ENCODE measurements around the gene C1orf115. TPM values are rescaled to one million over a fixed set of nuclear protein-coding genes. Genes with fewer than 3 reads are reported as not detected.
A peak's percentile ranks its signal among the peaks of the same experiment; 100 is the strongest.
"Not testable (repeated sequence)": the region's sequence is repeated elsewhere in the genome, so short reads cannot be mapped to it uniquely, and the experiment has no call there.

The C1orf115 gene
- polyA plus RNA-seq, 4 donors = 22.9 to 26.2 (median 23.9) TPM

DNA sequence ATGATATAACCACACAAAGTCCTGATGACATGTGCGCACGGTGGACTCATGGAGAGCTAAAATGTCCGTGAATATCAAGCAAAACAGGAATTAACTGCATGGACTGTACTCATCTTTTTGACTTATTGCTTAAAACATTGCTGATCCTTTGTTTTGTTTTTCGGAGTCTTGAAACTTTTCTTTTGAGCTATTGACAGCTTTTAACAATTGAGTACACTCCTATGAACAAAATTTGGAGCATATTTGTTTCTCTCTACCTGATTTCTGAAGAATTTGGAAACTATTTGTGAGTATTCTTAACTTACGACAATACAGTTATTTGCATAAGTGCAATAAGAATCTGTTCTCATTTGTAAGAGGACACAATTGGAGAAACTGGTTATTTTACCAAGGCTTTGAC lies 25.8 kb downstream of the C1orf115 start:
- not testable (repeated sequence) for DNase-seq (ENCODE audit: low read depth in 4 of 4, low spot score in 2 of 4)

DNA sequence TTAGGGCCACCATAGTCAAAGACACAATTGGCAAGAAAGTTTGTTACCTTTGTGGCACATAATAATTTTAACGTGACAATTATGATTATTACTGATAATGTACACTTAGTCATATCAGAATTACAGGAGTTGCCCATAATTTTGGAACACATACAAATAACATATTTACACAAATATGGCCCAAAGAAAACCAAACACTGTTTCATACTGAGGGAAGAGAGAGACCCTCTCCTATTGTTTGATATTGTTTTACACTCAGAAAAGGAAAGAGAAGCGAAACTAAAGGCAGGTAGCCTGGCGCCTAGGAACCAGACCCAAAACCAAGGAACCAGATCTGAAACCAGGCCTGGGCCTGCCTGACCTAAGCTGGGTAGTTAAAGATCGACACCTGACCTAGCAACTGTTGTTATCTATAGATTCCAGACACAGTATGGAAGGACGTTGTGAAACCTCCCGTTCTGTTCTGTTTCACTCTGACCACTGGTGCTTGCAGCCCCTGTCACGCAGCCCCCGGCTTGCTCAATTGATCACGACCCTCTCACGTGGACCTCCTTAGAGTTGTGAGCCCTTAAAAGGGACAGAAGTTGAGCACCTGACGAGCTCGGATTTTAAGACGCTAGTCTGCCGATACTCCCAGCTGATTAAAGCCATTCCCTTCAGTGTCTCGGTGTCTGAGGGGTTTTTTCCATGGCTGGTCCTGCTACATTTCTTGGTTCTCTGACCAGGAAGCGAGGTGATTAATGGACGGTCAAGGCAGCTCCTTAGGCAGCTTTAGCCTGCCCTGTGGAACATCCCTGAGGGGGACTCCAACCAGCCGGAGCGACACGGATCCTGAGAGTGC lies 27.9 kb downstream of the C1orf115 start:
- no peak for DNase-seq (ENCODE audit: low read depth in 4 of 4, low spot score in 2 of 4)

DNA sequence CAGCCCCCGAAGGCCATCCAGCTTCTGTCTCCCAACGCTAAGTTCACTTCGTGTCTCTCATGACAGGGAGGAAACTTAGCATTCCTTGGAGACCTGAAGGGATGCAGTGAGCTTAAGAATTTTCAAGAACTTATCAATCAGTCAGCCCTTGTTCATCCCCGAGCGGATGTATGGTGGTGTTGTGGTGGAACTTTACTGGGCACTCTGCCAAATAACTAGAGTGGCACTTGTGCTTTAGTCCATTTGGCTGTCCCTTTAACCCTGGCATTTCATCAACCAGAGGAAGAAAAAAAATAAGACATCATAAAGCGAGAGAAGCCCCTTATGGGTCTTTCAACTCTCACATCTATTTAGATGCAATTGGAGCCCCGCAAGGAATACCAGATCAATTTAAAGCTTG lies 31.1 kb downstream of the C1orf115 start:
- DNase-seq (ENCODE audit: low read depth in 4 of 4, low spot score in 2 of 4) = not testable (repeated sequence)

DNA sequence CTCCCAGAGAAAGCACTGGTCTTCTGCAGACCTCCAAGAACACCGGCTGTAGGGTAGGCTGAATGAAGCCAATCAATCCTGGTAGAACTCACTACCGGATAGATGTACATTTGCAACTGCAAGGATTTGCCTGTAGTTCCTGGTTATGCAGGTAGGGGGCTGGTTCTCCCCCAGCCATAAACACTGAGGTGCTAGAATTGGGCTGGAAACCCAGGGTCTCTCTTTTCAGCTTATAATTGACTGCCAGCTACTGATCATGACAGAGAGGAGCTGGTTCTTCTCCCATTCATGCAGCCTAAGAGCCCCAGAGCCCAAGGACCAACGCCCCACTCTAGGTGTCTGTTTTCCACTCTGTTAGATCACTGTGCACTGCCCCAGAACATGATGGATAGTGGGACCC lies 36.5 kb downstream of the C1orf115 start:
- no peak for DNase-seq (ENCODE audit: low read depth in 4 of 4, low spot score in 2 of 4)

DNA sequence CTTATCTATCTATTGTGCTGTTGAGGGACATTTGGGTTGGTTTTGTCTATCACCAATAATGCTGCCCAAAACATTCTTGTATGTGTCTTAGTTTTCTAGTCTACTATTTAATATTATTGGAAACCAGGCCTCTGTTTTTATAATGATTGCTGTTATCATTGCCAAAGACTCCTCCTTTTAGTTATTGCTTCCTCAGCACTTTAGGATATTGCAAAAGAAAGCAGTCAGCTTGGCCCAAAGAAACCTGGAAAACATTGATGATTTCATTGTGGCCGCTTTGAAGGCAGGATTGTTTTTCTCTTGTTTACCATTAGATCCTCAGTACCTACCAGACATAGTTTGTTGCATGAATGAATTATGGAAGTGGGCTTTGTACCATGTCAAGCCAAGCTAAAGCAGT lies 37.4 kb downstream of the C1orf115 start:
- DNase-seq (ENCODE audit: low read depth in 4 of 4, low spot score in 2 of 4) = no peak

DNA sequence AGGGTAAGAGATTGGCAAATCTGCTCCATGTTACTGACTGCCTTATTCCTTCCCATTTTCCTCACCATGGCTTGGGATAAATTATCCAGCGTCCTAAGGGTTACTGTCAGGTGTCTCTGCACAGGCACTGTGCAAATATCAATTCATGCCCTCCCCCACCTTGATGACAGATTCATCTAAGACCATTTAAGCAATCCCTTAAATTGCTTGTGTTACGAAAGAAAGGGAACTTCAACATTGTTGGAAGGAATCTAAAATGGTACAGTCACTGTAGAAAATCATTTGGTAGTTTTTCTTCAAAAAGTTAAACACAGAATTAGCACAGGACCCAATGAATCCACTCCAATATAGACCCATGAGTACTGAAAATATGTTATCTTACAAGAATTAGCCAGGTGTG lies 40.3 kb downstream of the C1orf115 start:
- DNase-seq (ENCODE audit: low read depth in 4 of 4, low spot score in 2 of 4) = no peak

DNA sequence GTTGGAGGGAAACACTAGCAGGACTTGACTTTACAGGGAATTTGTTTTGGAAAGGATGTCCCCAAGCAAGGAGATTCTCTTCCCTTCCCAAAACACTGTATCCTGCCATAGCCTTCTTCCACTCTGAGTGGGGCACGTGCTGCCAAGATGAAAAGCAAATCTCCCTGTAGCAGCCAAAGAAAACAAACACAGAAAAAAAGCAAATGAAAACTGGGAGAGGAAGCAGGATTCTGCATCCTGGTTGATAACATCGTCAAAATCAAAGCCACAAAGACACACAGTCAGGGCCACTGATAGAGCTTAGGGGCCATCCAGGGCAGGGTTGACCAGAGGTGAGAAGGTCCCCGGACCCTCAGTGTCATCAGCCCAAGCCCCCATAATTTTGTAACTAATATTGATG lies 42.0 kb downstream of the C1orf115 start:
- DNase-seq (ENCODE audit: low read depth in 4 of 4, low spot score in 2 of 4) = no peak

DNA sequence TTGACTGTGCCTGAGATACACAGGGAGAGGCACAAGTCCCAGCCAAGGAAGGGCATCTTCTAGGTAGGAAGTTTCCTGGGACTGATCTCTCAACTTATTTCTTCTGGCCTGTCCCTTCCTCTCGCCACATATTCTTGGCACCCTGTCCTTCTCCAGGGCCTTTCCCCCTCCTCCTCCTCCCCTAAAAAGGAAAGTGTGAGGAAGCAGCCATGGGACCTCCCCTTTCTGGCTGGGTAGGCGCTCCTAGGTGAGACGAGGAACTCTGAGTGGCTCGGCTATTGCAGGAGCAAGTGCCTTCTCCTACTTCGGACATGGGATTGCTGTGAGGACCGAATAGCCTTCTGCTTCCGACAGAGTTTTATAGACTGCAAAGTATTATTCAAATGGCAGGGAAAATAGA lies 42.5 kb downstream of the C1orf115 start:
- DNase-seq (ENCODE audit: low read depth in 4 of 4, low spot score in 2 of 4) = no peak

DNA sequence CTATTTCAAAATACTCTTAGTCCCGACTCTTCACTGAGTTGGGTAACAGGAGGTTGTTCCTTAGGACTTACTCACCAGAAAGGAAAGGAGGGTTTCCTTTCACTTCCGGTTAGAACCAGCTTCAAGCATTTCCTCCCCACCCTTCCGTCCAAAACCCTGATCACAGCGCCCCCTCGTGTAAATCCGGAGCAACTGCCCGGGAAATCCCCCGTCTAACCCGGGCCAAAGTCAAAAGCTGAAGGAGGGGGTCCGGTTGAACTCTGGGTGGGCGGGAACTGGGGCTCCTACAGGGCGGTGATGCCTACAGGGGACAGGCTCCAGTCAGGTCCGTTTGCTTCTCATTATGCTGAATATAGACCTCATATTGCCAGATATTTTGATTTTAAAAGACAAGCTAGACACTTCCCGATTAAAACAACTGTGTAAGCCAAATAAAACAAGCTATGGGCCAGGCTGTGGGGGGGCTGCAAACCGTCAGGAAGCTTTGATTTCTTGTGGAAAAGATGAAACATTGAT lies 43.0 kb downstream of the C1orf115 start:
- DNase-seq (ENCODE audit: low read depth in 4 of 4, low spot score in 2 of 4) = no peak

DNA sequence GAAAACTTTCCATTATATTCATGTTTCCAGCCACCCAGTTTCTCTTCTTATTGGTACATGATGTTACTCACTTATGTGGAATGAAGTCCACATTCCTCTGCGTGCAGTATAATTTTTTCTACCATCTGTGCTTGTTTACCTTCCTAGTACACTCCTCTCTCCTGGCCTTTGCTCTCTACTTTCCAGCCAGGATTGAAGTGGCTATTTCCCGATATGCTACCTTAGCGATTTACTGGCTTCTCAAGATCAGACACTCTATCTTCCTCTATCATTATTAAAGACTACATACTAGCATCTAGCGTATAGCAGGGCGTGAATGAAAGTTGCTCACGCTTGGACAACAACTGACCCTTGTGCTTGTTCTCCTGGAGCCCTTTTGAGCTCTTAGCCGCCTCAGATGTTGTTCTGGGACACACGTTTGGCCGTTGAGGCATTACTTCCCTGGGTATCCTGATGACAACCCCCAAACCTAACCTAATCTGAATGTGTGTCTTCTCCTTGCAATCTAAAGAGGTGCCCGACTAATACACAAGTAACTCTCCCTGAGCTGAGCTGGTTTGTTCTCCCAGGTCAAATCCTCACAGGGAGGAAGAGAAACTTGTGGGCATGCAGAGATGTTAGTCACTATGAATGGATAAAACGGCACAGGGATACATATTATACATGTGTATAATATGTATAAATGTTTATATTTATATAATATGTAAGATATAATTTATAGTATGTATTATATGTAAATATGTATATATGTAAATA lies 44.6 kb downstream of the C1orf115 start:
- no peak for DNase-seq (ENCODE audit: low read depth in 4 of 4, low spot score in 2 of 4)

DNA sequence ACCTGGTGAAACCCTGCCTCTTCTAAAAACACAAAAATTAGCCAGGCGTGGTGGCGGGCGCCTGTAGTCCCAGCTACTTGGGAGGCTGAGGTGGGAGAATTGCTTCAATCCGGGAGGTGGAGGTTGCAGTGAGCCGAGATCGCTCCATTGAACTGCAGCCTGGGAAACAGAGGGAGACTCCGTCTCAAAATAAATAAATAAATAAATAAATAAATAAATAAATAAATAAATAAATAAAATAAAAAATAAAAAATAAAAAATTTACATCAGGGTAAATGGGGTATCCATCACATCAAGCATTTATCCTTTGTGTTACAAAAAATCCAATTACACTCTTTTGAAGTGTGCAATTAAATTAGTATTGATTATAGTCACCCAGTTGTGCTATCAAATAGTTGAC lies 46.1 kb downstream of the C1orf115 start:
- DNase-seq (ENCODE audit: low read depth in 4 of 4, low spot score in 2 of 4) = not testable (repeated sequence)

DNA sequence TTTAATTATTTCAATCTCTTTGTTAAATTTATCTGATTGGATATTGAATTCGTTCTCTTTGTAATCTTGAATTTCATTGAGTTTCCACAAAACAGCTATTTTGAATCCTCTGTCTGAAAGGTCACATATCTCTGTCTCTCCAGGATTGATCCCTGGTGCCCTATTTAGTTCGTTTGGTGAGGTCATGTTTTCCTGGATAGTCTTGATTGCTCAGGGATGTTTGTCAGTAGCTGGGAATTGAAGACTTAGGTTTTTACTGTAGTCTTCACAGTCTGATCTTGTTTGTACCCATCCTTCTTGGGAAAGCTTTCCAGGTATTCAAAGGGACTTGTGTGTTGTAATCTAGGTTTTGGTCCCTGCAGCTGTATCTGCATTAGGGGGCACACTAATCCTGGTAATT lies 51.2 kb downstream of the C1orf115 start:
- no peak for DNase-seq (ENCODE audit: low read depth in 4 of 4, low spot score in 2 of 4)

DNA sequence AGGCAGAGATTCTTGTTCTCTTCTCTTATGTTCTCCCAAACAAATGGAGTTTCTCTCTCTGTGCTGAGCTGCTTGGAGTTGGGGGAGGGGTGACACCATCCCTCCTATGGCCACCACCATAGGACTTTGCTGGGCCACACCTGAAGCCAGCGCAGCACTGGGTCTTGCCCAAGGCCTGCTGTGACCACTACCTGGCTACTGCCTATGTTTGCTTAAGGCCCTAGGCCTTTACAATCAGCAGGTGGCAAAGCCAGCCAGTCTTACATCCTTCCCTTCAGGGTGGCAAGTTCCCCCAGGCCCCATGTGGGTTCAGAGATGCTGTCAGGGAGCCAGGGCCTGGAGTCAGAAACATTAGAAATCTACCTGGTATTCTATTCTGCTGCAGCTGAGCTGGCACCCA lies 51.7 kb downstream of the C1orf115 start:
- no peak for DNase-seq (ENCODE audit: low read depth in 4 of 4, low spot score in 2 of 4)

DNA sequence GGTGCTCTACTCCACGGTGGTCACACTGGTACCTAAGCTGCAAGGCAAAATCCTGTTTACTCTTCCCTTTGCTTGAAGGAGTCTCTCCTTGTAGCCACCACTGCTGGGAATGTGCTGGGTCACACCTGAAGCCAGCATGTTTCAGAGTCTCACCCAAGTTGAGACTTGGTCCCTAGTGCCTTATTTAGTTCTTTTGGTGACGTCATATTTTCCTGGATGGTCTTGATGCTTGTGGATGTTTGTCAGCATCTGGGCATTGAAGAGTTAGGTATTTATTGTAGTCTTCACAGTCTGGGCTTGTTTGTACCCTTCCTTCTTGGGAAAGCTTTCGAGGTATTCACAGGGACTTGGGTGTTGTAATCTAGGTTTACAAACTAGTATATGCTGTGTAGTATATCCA lies 52.4 kb downstream of the C1orf115 start:
- no peak for DNase-seq (ENCODE audit: low read depth in 4 of 4, low spot score in 2 of 4)

DNA sequence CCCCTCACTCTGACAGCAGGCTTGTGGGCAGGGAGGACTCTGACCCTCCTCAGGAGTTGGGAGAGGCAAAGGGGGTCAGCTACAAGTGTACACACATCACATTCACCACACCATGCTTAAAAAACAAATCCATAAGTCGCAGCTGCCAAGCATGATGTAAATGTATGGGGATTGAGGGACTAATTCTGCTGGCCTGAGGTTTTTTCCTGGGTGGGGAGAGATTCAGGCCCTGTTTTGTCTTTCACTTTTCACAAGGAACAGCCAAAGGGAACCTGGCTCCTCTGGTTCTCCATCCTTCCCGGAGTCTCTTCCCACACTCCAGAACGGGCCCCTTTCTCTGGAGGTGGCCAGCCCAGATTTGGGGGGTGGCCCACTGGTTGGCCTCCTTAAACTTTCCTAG lies 56.7 kb downstream of the C1orf115 start:
- no peak for DNase-seq (ENCODE audit: low read depth in 4 of 4, low spot score in 2 of 4)

DNA sequence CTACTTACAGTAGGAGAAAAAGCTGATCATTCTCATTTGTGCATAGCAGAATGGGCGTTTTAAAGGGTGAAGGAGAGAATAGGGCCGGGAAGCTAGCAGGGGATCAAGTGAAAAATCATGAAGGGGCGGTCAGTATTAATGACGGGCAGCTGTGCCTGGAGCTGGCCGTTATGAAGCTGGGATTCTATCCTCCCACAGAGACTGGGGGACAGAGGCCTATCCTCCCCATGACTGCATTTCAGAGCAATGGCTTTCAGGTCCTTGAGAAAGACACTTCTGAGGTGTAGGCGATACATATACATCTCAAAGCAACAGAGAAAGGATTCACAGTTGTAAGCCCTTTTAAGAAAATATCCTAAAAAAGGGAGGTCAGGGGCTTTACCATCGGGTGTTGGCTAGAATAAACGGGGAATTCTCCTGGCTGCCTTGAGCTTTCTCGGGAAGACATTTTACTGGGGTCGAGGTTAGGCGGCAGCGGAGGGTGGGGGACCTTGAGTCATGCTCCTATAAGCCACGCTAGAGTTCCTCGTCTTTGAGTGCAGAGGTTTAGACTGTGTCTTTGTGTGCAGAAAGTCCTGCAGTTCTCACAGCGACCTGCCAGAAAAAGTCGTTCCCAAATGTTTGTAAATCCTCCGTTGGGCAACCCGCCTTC lies 57.4 kb downstream of the C1orf115 start:
- DNase-seq (ENCODE audit: low read depth in 4 of 4, low spot score in 2 of 4) = peak in 1 of 4 donors; percentile 59

DNA sequence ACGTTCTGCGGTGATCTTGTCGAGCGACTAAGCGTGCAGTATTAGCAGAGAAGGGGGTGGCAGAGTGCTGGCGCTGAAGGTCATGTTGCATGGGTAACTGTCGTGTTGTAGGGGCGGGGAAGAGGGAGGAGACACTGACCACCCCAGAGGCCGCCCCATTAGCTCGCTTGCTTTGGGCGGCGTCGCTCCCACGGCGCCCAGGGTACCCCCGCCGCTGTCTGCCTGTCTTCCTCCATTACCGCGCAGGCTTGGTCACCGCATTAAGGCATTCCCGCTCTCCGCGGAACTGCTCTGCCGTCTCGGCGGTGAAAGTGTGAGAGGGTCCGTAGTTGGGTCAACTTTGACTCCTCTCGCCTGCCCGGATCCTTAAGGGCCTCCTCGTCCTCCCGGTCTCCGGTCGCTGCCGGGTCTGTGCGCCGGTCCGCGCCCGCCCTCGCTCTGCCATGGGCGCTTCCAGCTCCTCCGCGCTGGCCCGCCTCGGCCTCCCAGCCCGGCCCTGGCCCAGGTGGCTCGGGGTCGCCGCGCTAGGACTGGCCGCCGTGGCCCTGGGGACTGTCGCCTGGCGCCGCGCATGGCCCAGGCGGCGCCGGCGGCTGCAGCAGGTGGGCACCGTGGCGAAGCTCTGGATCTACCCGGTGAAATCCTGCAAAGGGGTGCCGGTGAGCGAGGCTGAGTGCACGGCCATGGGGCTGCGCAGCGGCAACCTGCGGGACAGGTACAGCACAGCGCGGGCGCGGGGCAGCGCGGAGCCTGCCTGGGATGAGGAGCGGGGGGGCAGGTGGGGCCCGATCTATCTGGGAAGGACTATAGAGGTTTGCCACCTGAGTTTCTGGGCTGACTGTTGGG lies 58.1 kb downstream of the C1orf115 start, which contains the start of gene MTARC2:
TSS of gene MTARC2 (plus strand) at position 234 of the 846 bp plus-strand sequence. CDS start at position 444, 210 bp downstream.
- peak in 2 of 4 donors; percentile 66 to 75 for DNase-seq (ENCODE audit: low read depth in 4 of 4, low spot score in 2 of 4)
